Neural progenitor cell (in vitro differentiated cells): Measurements from ENCODE around the gene MYBPHL.

Source experiments
- EZH2 ChIP-seq: fragments of 200-600 bp; sonication (generic); IDR thresholded peaks from 2 replicates; pipeline ENCODE4 v1.6.1; 2017; ENCODE audit warnings: antibody characterized with exemption, mild to moderate bottlenecking, moderate library complexity
- TF ChIP-seq, protein P1 (sequence below): fragments of 200-600 bp; sonication (generic); IDR thresholded peaks from 2 replicates; pipeline ENCODE4 v1.5.1; 2017; ENCODE audit warnings: antibody characterized with exemption, mild to moderate bottlenecking

DNA sequence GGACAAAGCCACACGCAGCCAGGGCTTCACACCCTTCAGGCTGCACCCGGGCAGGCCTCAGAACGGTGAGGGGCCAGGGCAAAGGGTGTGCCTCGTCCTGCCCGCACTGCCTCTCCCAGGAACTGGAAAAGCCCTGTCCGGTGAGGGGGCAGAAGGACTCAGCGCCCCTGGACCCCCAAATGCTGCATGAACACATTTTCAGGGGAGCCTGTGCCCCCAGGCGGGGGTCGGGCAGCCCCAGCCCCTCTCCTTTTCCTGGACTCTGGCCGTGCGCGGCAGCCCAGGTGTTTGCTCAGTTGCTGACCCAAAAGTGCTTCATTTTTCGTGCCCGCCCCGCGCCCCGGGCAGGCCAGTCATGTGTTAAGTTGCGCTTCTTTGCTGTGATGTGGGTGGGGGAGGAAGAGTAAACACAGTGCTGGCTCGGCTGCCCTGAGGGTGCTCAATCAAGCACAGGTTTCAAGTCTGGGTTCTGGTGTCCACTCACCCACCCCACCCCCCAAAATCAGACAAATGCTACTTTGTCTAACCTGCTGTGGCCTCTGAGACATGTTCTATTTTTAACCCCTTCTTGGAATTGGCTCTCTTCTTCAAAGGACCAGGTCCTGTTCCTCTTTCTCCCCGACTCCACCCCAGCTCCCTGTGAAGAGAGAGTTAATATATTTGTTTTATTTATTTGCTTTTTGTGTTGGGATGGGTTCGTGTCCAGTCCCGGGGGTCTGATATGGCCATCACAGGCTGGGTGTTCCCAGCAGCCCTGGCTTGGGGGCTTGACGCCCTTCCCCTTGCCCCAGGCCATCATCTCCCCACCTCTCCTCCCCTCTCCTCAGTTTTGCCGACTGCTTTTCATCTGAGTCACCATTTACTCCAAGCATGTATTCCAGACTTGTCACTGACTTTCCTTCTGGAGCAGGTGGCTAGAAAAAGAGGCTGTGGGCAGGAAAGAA, 32.0 kb downstream of the MYBPHL start:
- TF ChIP-seq, protein P1, sequence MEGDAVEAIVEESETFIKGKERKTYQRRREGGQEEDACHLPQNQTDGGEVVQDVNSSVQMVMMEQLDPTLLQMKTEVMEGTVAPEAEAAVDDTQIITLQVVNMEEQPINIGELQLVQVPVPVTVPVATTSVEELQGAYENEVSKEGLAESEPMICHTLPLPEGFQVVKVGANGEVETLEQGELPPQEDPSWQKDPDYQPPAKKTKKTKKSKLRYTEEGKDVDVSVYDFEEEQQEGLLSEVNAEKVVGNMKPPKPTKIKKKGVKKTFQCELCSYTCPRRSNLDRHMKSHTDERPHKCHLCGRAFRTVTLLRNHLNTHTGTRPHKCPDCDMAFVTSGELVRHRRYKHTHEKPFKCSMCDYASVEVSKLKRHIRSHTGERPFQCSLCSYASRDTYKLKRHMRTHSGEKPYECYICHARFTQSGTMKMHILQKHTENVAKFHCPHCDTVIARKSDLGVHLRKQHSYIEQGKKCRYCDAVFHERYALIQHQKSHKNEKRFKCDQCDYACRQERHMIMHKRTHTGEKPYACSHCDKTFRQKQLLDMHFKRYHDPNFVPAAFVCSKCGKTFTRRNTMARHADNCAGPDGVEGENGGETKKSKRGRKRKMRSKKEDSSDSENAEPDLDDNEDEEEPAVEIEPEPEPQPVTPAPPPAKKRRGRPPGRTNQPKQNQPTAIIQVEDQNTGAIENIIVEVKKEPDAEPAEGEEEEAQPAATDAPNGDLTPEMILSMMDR: no peak
- TF ChIP-seq EZH2: no peak
